Activated B cell treated with CpG ODN at 0.5 μM for 24 hours (primary cell): Measurements from ENCODE around the gene FAM151B. TPM values are rescaled to one million over a fixed set of nuclear protein-coding genes. Genes with fewer than 3 reads are reported as not detected.

Experiments used
- ATAC-seq: fragments of 200-7000 bp; cut with Tn5 transposase; one replicate; pipeline ENCODE4 v1.10.0; 2021; ENCODE audit warnings: low read depth, mild to moderate bottlenecking, moderate library complexity
- CTCF ChIA-PET: fragments of 350-600 bp; sonication (Branson Sonifier 250); formaldehyde crosslinking; loops from one replicate; lab custom pipeline; 2021; ENCODE audit warnings: antibody characterized with exemption; lab: Charles Lee
- POLR2A ChIA-PET: fragments of 350-600 bp; sonication (Branson Sonifier 250); formaldehyde crosslinking; loops from one replicate; lab custom pipeline; 2021; ENCODE audit warnings: antibody characterized with exemption; lab: Charles Lee
- DNase-seq: peaks from one replicate; pipeline ENCODE4 v3.0.0; 2022
- H3K27ac Mint-ChIP-seq: one replicate; pipeline ENCODE4 v1.8.0; 2020; ENCODE audit warnings: mixed read lengths
- H3K27me3 Mint-ChIP-seq: one replicate; pipeline ENCODE4 v1.8.0; 2021; ENCODE audit warnings: mixed read lengths
- H3K36me3 Mint-ChIP-seq: one replicate; pipeline ENCODE4 v1.8.0; 2021; ENCODE audit warnings: low read depth, mixed read lengths
- H3K4me1 Mint-ChIP-seq: one replicate; pipeline ENCODE4 v1.8.0; 2021; ENCODE audit warnings: mixed read lengths
- H3K4me3 Mint-ChIP-seq: one replicate; pipeline ENCODE4 v1.8.0; 2020; ENCODE audit warnings: mild to moderate bottlenecking, mixed read lengths
- H3K9me3 Mint-ChIP-seq: one replicate; pipeline ENCODE4 v1.8.0; 2020; ENCODE audit warnings: mixed read lengths
- intact Hi-C: fragments of 100-400 bp; cut with micrococcal nuclease; formaldehyde crosslinking; loops from one replicate; pipeline ENCODE4 v1.15.1; 2024
- total RNA-seq: library from RNA; stranded (reverse); gene quantifications from 2 replicates; pipeline ENCODE4 v1.2.3, GENCODE V29; 2022
- TF ChIP-seq, protein P1 (sequence below): fragments of 200-600 bp; IDR thresholded peaks from one replicate; pipeline ENCODE4 v1.8.0; 2022; ENCODE audit warnings: antibody characterized with exemption, mild to moderate bottlenecking

FAM151B gene
- total RNA-seq, 1 donor from 2014 or later: 0.47 TPM

DNA sequence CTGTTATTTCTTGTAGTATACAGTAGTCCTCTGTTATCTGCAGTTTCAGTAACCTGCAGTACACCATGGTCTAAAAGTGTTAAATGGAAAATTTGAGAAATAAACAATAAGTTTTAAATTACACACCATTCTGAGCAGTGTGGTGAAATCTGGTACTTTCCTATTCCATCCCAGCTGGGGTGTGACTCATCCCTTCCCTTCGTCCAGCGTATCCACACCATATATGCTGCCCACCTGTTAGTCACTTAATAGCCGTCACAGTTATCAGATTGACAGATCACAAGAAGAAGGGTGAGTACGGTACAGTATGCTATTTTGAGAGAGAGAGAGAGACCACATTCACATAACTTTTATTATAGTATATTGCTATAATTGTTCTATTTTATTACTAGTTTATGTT is 28.9 kb downstream of the FAM151B start:
- H3K9me3 Mint-ChIP-seq: no peaks in the 10 kb centered on the region
- ChIA-PET CTCF (no interaction called here), POLR2A (no interaction called here)
- H3K4me1 Mint-ChIP-seq: no peaks in the 10 kb centered on the region
- DNase-seq: no peak
- ATAC-seq: no peak
- H3K36me3 Mint-ChIP-seq: no peaks in the 10 kb centered on the region
- no peak overlapping the region for H3K4me3 Mint-ChIP-seq
- no peak overlapping the region for H3K27ac Mint-ChIP-seq
- intact Hi-C loops: no loop called here
- peaks cover 2% of the 10 kb centered on the region for H3K27me3 Mint-ChIP-seq
- TF ChIP-seq, protein P1, sequence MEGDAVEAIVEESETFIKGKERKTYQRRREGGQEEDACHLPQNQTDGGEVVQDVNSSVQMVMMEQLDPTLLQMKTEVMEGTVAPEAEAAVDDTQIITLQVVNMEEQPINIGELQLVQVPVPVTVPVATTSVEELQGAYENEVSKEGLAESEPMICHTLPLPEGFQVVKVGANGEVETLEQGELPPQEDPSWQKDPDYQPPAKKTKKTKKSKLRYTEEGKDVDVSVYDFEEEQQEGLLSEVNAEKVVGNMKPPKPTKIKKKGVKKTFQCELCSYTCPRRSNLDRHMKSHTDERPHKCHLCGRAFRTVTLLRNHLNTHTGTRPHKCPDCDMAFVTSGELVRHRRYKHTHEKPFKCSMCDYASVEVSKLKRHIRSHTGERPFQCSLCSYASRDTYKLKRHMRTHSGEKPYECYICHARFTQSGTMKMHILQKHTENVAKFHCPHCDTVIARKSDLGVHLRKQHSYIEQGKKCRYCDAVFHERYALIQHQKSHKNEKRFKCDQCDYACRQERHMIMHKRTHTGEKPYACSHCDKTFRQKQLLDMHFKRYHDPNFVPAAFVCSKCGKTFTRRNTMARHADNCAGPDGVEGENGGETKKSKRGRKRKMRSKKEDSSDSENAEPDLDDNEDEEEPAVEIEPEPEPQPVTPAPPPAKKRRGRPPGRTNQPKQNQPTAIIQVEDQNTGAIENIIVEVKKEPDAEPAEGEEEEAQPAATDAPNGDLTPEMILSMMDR: no peak

DNA sequence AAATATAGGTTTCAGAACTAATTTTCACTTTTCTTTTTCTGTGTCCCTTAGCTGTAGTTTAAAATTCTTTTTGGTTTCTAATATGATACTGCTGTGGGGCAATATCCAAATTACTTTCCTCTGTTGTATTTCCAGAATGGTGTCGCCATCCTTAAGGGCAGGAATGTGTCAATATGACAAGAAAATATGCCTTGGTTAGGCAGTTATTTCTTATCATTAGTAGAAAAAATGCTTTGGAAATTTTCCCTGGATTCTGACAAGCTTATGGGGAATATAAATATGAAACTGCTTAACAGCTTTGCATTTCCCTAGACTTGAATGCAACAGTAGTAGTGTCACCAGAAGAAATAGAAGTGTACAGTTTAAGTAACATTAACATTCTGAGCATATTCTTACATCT is 52.8 kb downstream of the FAM151B start:
- Mint-ChIP-seq H3K27ac (no peak overlapping the region), H3K27me3 (peaks cover 8% of the 10 kb centered on the region), H3K36me3 (no peaks in the 10 kb centered on the region), H3K4me1 (no peaks in the 10 kb centered on the region), H3K9me3 (no peaks in the 10 kb centered on the region), H3K4me3 (no peak overlapping the region)
- intact Hi-C loops: no loop called here
- CTCF ChIA-PET: no interaction called here
- ATAC-seq: no peak
- DNase-seq: no peak
- POLR2A ChIA-PET: no interaction called here
- TF ChIP-seq, protein P1: no peak

DNA sequence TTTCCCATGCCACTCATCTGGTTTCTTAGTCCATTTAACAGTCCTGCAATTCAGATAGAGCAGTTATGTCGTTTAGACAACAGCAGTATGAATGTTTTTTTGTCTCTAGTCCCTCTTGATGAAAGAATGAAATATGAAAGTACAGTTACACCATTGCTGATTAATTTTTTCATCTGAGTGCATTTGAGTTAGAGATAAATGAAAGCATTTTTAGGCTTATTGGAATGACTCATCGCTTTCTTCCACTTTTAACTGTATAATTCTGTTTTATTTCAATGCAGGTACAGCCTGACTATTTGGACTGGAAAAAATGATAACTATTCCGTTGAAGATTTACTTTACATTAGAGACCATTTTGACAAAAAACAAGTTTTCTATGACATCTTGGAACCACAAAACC is 53.5 kb downstream of the FAM151B start:
- TF ChIP-seq, protein P1: no peak
- no peak overlapping the region for H3K27ac Mint-ChIP-seq
- POLR2A ChIA-PET: no interaction called here
- no peaks in the 10 kb centered on the region for H3K9me3 Mint-ChIP-seq
- no peaks in the 10 kb centered on the region for H3K36me3 Mint-ChIP-seq
- CTCF ChIA-PET: no interaction called here
- intact Hi-C loops: no loop called here
- peaks cover 8% of the 10 kb centered on the region for H3K27me3 Mint-ChIP-seq
- H3K4me3 Mint-ChIP-seq: no peak overlapping the region
- no peaks in the 10 kb centered on the region for H3K4me1 Mint-ChIP-seq
- ATAC-seq (no peak), DNase-seq (no peak)

DNA sequence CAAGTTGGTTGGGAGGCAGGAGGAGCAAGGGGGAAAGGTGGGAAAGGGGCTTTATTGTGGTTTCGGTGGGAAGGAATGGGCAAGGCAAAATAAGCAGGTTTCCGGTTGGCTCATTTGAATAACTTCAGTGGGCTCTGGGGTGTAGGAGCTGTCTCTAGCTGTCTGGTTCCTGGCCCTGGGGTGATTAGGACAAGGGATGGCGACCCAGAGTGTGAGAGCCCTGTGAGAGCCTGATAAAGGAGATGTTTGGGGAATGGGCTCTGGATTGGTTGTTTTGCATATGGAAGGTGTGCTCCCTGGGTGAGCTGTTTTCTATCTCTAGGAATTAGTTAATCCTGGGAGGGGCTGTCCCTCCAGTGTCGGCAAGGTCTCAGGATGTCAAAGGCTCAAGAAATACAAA is 66.7 kb downstream of the FAM151B start:
- Mint-ChIP-seq H3K27me3 (peaks cover 26% of the 10 kb centered on the region), H3K9me3 (no peaks in the 10 kb centered on the region), H3K4me1 (no peaks in the 10 kb centered on the region), H3K4me3 (no peak overlapping the region), H3K36me3 (no peaks in the 10 kb centered on the region), H3K27ac (no peak overlapping the region)
- CTCF ChIA-PET: no interaction called here
- POLR2A ChIA-PET: no interaction called here
- no peak for DNase-seq
- intact Hi-C loops: no loop called here
- TF ChIP-seq, protein P1: no peak
- no peak for ATAC-seq

DNA sequence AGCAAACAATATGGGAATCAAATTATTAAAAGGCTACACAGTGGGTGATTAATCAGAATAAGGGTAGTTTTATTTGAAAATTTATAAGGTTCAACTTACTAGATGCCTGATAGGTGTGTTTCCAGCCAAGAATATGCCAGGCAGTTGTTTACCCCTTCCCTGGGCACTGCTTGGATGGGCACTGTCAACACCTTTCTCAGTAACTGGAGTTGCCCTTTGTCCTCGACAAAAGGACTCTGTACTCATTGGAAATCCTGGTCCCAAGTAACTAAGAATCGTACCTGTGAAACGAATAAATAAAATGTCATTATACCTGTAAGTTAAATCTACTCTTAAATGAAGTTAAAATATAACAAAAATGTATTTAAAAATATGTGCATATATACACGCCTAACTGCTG is 67.2 kb downstream of the FAM151B start:
- H3K4me1 Mint-ChIP-seq: no peaks in the 10 kb centered on the region
- POLR2A ChIA-PET: no interaction called here
- no peaks in the 10 kb centered on the region for H3K36me3 Mint-ChIP-seq
- DNase-seq (no peak), ATAC-seq (no peak)
- no peak overlapping the region for H3K27ac Mint-ChIP-seq
- H3K9me3 Mint-ChIP-seq: no peaks in the 10 kb centered on the region
- CTCF ChIA-PET: no interaction called here
- H3K27me3 Mint-ChIP-seq: peaks cover 26% of the 10 kb centered on the region
- no peak overlapping the region for H3K4me3 Mint-ChIP-seq
- intact Hi-C loops: no loop called here
- TF ChIP-seq, protein P1: no peak
